ENCODE results near the gene CDC42BPB.
"Not testable (repeated sequence)": the region's sequence is repeated elsewhere in the genome, so short reads cannot be mapped to it uniquely, and the experiment has no call there.

The CDC42BPB gene

GRCh38 chr14:102929241-102930137, 127.9 kb downstream of the CDC42BPB start:
- H3K4me3 ChIP-seq (replicated peaks in 1 of 2; ENCODE audit: low read depth in 2 of 2, low read length in 2 of 2): no peak overlapping the region
- DNase-seq (ENCODE audit: low read depth in 2 of 2): no peak
- TF ChIP-seq, protein P1, sequence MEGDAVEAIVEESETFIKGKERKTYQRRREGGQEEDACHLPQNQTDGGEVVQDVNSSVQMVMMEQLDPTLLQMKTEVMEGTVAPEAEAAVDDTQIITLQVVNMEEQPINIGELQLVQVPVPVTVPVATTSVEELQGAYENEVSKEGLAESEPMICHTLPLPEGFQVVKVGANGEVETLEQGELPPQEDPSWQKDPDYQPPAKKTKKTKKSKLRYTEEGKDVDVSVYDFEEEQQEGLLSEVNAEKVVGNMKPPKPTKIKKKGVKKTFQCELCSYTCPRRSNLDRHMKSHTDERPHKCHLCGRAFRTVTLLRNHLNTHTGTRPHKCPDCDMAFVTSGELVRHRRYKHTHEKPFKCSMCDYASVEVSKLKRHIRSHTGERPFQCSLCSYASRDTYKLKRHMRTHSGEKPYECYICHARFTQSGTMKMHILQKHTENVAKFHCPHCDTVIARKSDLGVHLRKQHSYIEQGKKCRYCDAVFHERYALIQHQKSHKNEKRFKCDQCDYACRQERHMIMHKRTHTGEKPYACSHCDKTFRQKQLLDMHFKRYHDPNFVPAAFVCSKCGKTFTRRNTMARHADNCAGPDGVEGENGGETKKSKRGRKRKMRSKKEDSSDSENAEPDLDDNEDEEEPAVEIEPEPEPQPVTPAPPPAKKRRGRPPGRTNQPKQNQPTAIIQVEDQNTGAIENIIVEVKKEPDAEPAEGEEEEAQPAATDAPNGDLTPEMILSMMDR (IDR thresholded peaks at IDR 0.05; ENCODE audit: low read depth, low read length): no peak

DNA sequence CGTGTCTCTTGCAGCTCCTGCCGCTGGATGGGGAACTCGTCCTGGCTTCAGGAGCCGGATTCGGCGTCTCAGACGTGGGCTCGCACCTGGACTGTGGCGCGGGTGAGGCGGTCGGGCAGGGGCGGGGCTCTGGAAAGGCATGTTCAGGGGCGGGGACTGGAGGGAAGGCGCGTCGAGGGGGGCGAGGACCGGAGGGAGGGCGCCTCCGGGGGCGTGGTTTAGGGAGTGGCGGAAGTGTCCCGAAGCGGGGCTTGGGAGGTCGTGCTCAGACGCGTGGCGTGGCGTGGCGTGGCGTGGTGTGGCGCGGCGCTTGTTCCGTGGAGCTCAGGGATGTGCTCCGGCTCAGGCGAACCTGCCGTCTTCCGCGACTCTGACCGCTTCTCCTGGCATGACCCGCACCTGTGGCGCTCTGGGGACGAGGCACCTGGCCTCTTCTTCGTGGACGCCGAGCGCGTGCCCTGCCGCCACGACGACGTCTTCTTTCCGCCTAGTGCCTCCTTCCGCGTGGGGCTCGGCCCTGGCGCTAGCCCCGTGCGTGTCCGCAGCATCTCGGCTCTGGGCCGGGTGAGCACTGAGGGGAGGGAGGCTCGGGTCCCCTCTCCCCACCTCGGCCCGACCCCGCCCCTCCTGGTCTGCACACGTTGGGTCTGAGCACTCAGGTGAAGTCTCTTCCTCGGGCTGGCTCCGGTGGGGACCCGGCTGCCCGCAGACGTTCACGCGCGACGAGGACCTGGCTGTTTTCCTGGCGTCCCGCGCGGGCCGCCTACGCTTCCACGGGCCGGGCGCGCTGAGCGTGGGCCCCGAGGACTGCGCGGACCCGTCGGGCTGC, 128.7 kb downstream of the CDC42BPB start:
- H3K4me3 ChIP-seq (replicated peaks in 1 of 2; ENCODE audit: low read depth in 2 of 2, low read length in 2 of 2): peak overlapping the region; percentile 32 to 37
- TF ChIP-seq, protein P1 (IDR thresholded peaks at IDR 0.05; ENCODE audit: low read depth, low read length): no peak
- peak; percentile 29 to 59 for DNase-seq (ENCODE audit: low read depth in 2 of 2)

GRCh38 chr14:102927878-102928411, 129.4 kb downstream of the CDC42BPB start:
- no peak for DNase-seq (ENCODE audit: low read depth in 2 of 2)
- H3K4me3 ChIP-seq (replicated peaks in 1 of 2; ENCODE audit: low read depth in 2 of 2, low read length in 2 of 2): peak overlapping the region; percentile 32 to 37
- TF ChIP-seq, protein P1 (IDR thresholded peaks at IDR 0.05; ENCODE audit: low read depth, low read length): no peak

DNA sequence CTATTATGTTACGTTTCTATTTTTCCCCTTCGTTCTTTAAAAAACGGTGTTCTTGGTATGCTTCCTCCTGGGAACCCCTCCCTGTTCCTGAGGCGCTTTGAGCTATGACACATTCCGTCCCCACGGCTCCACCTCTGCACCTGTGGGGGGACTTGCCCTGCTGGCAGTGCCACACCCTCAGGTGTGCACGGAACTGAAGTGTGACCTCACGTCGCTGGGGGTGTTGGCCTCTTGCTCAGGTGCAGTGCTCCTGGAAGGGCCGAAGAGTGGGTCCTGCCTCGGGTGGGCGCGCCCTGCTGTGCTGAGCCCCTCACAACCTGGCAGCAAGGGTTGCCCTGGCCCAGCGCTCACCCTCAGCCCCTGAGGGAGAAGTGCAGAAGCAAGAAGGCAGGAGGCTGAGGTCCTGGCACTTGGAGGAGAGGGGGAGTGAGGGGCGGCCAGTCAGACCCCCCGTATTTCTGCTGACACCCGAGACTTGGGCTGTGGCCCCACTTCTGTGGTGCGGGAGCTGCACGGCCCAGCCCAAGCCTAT, 129.9 kb downstream of the CDC42BPB start:
- no peak for DNase-seq (ENCODE audit: low read depth in 2 of 2)
- TF ChIP-seq, protein P1 (IDR thresholded peaks at IDR 0.05; ENCODE audit: low read depth, low read length): no peak
- no peak overlapping the region for H3K4me3 ChIP-seq (replicated peaks in 1 of 2; ENCODE audit: low read depth in 2 of 2, low read length in 2 of 2)

DNA sequence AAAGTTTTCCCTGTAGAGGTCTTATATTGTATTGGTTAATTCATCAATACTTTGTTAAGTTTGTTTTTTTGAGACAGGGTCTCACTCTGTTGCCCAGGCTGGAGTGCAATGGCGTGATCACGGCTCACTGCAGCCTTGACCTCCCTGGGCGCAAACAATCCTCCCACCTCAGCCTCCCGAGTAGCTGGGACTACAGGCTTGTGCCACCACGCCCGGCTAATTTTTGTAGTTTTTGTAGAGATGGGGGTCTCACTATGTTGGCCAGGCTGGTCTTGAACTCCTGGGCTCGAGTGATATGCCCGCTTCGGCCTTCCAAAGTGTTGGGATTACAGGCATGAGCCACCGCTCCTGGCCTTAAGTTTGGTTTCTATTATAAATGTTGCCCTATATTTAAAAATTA, 130.5 kb downstream of the CDC42BPB start:
- DNase-seq (ENCODE audit: low read depth in 2 of 2); H3K4me3 ChIP-seq (replicated peaks in 1 of 2; ENCODE audit: low read depth in 2 of 2, low read length in 2 of 2): not testable (repeated sequence)

DNA sequence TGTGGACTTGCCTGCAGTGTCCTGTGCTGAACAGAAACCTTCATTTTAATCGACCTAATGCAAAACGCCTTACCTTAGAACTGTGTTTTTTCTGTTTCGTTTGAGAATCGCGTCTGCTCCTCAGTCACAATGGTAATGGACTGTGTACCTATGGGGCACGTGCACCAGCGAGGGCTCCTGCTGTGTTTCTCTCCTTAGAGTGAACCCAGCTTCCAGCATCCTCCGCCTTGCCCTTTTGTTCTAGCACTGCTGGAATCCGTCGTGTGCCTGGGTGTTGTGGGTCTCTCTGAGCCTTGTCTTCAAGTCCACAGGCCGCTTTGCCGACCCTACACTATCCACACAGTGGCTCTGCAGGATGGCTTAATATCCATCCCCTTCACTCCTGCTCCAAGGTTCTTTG, 131.2 kb downstream of the CDC42BPB start:
- TF ChIP-seq, protein P1 (IDR thresholded peaks at IDR 0.05; ENCODE audit: low read depth, low read length): no peak
- no peak overlapping the region for H3K4me3 ChIP-seq (replicated peaks in 1 of 2; ENCODE audit: low read depth in 2 of 2, low read length in 2 of 2)
- DNase-seq (ENCODE audit: low read depth in 2 of 2): no peak

All from cardiac fibroblast (primary cell).